ENCODE data around the gene ACTN1.

ACTN1 gene

GRCh38 chr14:68891851-68892660 is 87.0 kb downstream of the ACTN1 start:
- in situ Hi-C loops (cut with MboI; ENCODE audit: low sequenced_read_pairs) = no loop called here

- in situ Hi-C loops (cut with MboI; ENCODE audit: low sequenced_read_pairs) = no loop called here
These were observed 88.8 kb downstream of the ACTN1 start for GRCh38 chr14:68890173-68890931.

- in situ Hi-C loops (cut with MboI; ENCODE audit: low sequenced_read_pairs) = no loop called here
These were observed 90.2 kb downstream of the ACTN1 start for GRCh38 chr14:68888883-68889282.

- in situ Hi-C loops (cut with MboI; ENCODE audit: low sequenced_read_pairs) = no loop called here
These were observed 90.9 kb downstream of the ACTN1 start for GRCh38 chr14:68888025-68888850.

GRCh38 chr14:68886109-68886434 is 93.0 kb downstream of the ACTN1 start:
- in situ Hi-C loops (cut with MboI; ENCODE audit: low sequenced_read_pairs) = no loop called here

GRCh38 chr14:68885226-68886108 is 93.6 kb downstream of the ACTN1 start:
- in situ Hi-C loops (cut with MboI; ENCODE audit: low sequenced_read_pairs) = no loop called here

GRCh38 chr14:68884031-68885030 is 94.8 kb downstream of the ACTN1 start:
- in situ Hi-C loops (cut with MboI; ENCODE audit: low sequenced_read_pairs) = no loop called here

GRCh38 chr14:68882235-68882634 is 96.9 kb downstream of the ACTN1 start:
- in situ Hi-C loops (cut with MboI; ENCODE audit: low sequenced_read_pairs) = no loop called here

- in situ Hi-C loops (cut with MboI; ENCODE audit: low sequenced_read_pairs) = no loop called here
These were observed 97.7 kb downstream of the ACTN1 start for GRCh38 chr14:68881396-68881795.

GRCh38 chr14:68880581-68881105 is 98.5 kb downstream of the ACTN1 start:
- in situ Hi-C loops (cut with MboI; ENCODE audit: low sequenced_read_pairs) = no loop called here

GRCh38 chr14:68879841-68880575 is 99.1 kb downstream of the ACTN1 start:
- in situ Hi-C loops (cut with MboI; ENCODE audit: low sequenced_read_pairs) = no loop called here

GRCh38 chr14:68879321-68879781 is 99.8 kb downstream of the ACTN1 start:
- in situ Hi-C loops (cut with MboI; ENCODE audit: low sequenced_read_pairs) = no loop called here

- in situ Hi-C loops (cut with MboI; ENCODE audit: low sequenced_read_pairs) = no loop called here
These were observed 100.2 kb downstream of the ACTN1 start for GRCh38 chr14:68878908-68879307.

- in situ Hi-C loops (cut with MboI; ENCODE audit: low sequenced_read_pairs) = no loop called here
These were observed 101.0 kb downstream of the ACTN1 start for GRCh38 chr14:68877993-68878575.

GRCh38 chr14:68876976-68877375 is 102.1 kb downstream of the ACTN1 start:
- in situ Hi-C loops (cut with MboI; ENCODE audit: low sequenced_read_pairs) = no loop called here

GRCh38 chr14:68874746-68875155 is 104.4 kb downstream of the ACTN1 start:
- in situ Hi-C loops (cut with MboI; ENCODE audit: low sequenced_read_pairs) = no loop called here

GRCh38 chr14:68873376-68873775 is 105.7 kb downstream of the ACTN1 start:
- in situ Hi-C loops (cut with MboI; ENCODE audit: low sequenced_read_pairs) = no loop called here

- in situ Hi-C loops (cut with MboI; ENCODE audit: low sequenced_read_pairs) = no loop called here
These were observed 107.7 kb downstream of the ACTN1 start for GRCh38 chr14:68871392-68871791.

Measured in hTERT RPE-1 (cell line).